Endodermal cell (in vitro differentiated cells): ENCODE results near the gene IZUMO1. TPM values are rescaled to one million over a fixed set of nuclear protein-coding genes. Genes with fewer than 3 reads are reported as not detected.
A peak's percentile ranks its signal among the peaks of the same experiment; 100 is the strongest.

ENCODE experiments used
- DNase-seq: peaks from one replicate; pipeline ENCODE4 v3.0.0-alpha.2; 2017
- H3K27ac ChIP-seq: 2 replicates; pipeline ENCODE4 v1.5.1; 2013; ENCODE audit warnings: mild to moderate bottlenecking, low read depth, low read length, moderate library complexity
- H3K27me3 ChIP-seq: 2 replicates; pipeline ENCODE4 v1.6.1; 2013; ENCODE audit warnings: mild to moderate bottlenecking, low read length, moderate library complexity; ENCODE audit not compliant: insufficient read depth, control insufficient read depth, poor library complexity, severe bottlenecking
- H3K36me3 ChIP-seq: 2 replicates; pipeline ENCODE4 v1.7.0; 2013; ENCODE audit warnings: mild to moderate bottlenecking, low read length, moderate library complexity; ENCODE audit not compliant: control insufficient read depth, insufficient read depth
- H3K4me1 ChIP-seq: one replicate; pipeline ENCODE4 v1.7.0; 2013; ENCODE audit warnings: low read length; ENCODE audit not compliant: control insufficient read depth, insufficient read depth
- H3K4me3 ChIP-seq: 2 replicates; pipeline ENCODE4 v1.5.1; 2013; ENCODE audit warnings: mild to moderate bottlenecking, low read length, moderate library complexity
- H3K9ac ChIP-seq: 2 replicates; pipeline ENCODE4 v1.6.1; 2013; ENCODE audit warnings: mild to moderate bottlenecking, low read length, moderate library complexity; ENCODE audit not compliant: poor library complexity, severe bottlenecking; ENCODE audit errors: extremely low read depth
- H3K9me3 ChIP-seq: 2 replicates; pipeline ENCODE4 v1.6.1; 2013; ENCODE audit warnings: mild to moderate bottlenecking, low read length, moderate library complexity; ENCODE audit not compliant: control insufficient read depth
- H3K27ac Mint-ChIP-seq: 2 replicates; pipeline ENCODE4 v1.8.0; 2020; ENCODE audit warnings: mixed read lengths
- H3K27me3 Mint-ChIP-seq: 2 replicates; pipeline ENCODE4 v1.8.0; 2021; ENCODE audit warnings: mild to moderate bottlenecking, mixed read lengths; ENCODE audit not compliant: insufficient read depth
- H3K36me3 Mint-ChIP-seq: 2 replicates; pipeline ENCODE4 v1.8.0; 2020; ENCODE audit warnings: low read depth, mixed read lengths
- H3K4me1 Mint-ChIP-seq: 2 replicates; pipeline ENCODE4 v1.8.0; 2020; ENCODE audit warnings: mixed read lengths
- H3K4me3 Mint-ChIP-seq: 2 replicates; pipeline ENCODE4 v1.8.0; 2020; ENCODE audit warnings: mild to moderate bottlenecking, moderate library complexity, mixed read lengths
- H3K9me3 Mint-ChIP-seq: 2 replicates; pipeline ENCODE4 v1.8.0; 2020; ENCODE audit warnings: mild to moderate bottlenecking, mixed read lengths
- WGBS, 2 experiments: methylation state at CpG; one replicate each; pipeline versions ENCODE4 v1.1.5 to v1.1.7; 2013; ENCODE audit warnings: missing lambda C conversion rate in 2 of 2, mixed read lengths in 1 of 2; ENCODE audit not compliant: insufficient coverage in 1 of 2, insufficient read length in 1 of 2; 5-methylcytosine and 5-hydroxymethylcytosine counted together
- total RNA-seq, 2 donors: library from RNA; stranded (reverse); fragmentation: NEBNext Ultra II Directional in 1 of 2; extraction: Animal tissue kit (Norgen Biotek cat#: 25700) in 1 of 2; gene quantifications; 2 replicates in 1 of 2; 3 replicates in 1 of 2; pipeline ENCODE4 v1.2.1, GENCODE V29; 2021
- TF ChIP-seq, protein P1 (sequence below): fragments of 200-600 bp; sonication (generic); conservative IDR thresholded peaks from 2 replicates; pipeline ENCODE4 v1.5.0; 2021; ENCODE audit warnings: antibody characterized with exemption, mild to moderate bottlenecking

The IZUMO1 gene
- total RNA-seq, 2 donors from 2014 or later: 0.22 to 0.80 TPM

DNA sequence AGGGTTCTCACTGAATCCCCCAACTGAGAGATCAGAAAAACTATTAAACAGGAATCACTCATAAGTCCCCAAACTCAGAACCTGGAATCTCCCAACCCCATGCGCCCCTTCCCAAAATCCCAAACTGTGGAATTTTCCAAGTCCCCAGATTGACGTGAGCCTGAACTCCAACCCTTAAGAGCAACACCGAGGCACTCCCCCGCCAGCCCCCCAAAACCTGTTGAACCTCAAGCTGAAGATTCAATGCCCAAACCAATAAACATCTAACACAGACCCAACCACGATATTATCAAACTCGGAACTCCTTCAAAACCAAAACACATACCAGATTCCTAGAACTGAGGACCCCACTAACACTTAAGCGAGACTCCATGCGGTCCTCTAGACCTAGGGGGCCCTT, 599 bp downstream of the IZUMO1 start:
- H3K9ac ChIP-seq: no peak overlapping the region
- DNase-seq: no peak
- no peaks in the 10 kb centered on the region for H3K27me3 ChIP-seq
- Mint-ChIP-seq H3K27me3 (peaks cover 25% of the 10 kb centered on the region), H3K27ac (peak overlapping the region; percentile 90), H3K36me3 (peaks cover 9% of the 10 kb centered on the region), H3K9me3 (no peaks in the 10 kb centered on the region), H3K4me3 (peak overlapping the region; percentile 62), H3K4me1 (peaks cover 13% of the 10 kb centered on the region)
- TF ChIP-seq, protein P1, sequence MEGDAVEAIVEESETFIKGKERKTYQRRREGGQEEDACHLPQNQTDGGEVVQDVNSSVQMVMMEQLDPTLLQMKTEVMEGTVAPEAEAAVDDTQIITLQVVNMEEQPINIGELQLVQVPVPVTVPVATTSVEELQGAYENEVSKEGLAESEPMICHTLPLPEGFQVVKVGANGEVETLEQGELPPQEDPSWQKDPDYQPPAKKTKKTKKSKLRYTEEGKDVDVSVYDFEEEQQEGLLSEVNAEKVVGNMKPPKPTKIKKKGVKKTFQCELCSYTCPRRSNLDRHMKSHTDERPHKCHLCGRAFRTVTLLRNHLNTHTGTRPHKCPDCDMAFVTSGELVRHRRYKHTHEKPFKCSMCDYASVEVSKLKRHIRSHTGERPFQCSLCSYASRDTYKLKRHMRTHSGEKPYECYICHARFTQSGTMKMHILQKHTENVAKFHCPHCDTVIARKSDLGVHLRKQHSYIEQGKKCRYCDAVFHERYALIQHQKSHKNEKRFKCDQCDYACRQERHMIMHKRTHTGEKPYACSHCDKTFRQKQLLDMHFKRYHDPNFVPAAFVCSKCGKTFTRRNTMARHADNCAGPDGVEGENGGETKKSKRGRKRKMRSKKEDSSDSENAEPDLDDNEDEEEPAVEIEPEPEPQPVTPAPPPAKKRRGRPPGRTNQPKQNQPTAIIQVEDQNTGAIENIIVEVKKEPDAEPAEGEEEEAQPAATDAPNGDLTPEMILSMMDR: no peak
- no peaks in the 10 kb centered on the region for H3K4me1 ChIP-seq
- H3K9me3 ChIP-seq: no peaks in the 10 kb centered on the region
- H3K4me3 ChIP-seq: peak overlapping the region; percentile 89
- H3K36me3 ChIP-seq: peaks cover 10% of the 10 kb centered on the region
- WGBS, 2 experiments: 90 to 93% methylated on average over 5 to 8 of the region's 8 CpGs
- H3K27ac ChIP-seq: no peak overlapping the region

DNA sequence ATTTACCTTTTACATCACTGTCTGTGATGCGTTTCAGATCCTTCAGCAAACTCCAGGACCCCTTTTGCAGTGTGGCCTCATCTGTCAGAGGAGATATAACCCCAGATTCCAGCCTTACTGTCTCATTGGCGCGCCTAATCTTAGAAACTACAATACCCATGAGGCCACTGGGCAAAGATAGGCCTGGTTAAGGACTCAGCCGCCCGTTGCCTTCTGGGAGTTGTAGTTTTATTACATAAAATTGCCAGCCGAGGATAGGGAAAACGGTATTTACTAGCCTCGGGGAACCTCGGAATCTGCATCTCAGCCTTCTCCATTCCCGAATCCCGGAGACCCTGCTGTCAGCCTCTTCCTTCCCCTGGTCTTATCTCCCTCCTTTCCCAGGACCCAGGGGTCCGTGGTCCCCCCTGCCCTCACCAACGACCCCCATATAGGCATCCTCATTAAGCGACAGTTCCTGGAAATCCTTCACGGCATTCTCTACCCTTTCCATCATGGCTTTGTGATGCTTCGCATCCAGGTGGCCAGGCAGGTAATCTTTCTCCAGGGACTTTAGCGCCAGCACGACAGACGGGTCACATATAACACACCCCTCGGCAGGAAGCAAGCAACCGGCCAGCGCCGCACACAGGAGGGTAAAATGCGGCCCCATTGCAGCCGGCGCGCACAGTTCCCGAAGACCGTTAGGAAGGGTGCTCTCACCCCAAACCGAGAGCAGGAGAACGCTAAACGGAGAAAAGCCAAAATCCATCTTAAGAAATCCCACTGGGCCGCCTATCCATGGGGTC, 1.3 kb downstream of the IZUMO1 start:
- H3K4me1 Mint-ChIP-seq: peaks cover 15% of the 10 kb centered on the region
- peak overlapping the region; percentile 44 for H3K4me3 Mint-ChIP-seq
- Histone ChIP-seq H3K9ac (no peak overlapping the region), H3K27me3 (peaks cover 6% of the 10 kb centered on the region), H3K4me1 (no peaks in the 10 kb centered on the region), H3K4me3 (no peak overlapping the region), H3K36me3 (peaks cover 10% of the 10 kb centered on the region), H3K9me3 (no peaks in the 10 kb centered on the region), H3K27ac (no peak overlapping the region)
- peaks cover 6% of the 10 kb centered on the region for H3K36me3 Mint-ChIP-seq
- peak; percentile 82 for DNase-seq
- WGBS, 2 experiments: 71 to 72% methylated on average over 31 to 33 of the region's 33 CpGs
- H3K27ac Mint-ChIP-seq: no peak overlapping the region
- peaks cover 32% of the 10 kb centered on the region for H3K27me3 Mint-ChIP-seq
- TF ChIP-seq, protein P1: no peak
- no peaks in the 10 kb centered on the region for H3K9me3 Mint-ChIP-seq

DNA sequence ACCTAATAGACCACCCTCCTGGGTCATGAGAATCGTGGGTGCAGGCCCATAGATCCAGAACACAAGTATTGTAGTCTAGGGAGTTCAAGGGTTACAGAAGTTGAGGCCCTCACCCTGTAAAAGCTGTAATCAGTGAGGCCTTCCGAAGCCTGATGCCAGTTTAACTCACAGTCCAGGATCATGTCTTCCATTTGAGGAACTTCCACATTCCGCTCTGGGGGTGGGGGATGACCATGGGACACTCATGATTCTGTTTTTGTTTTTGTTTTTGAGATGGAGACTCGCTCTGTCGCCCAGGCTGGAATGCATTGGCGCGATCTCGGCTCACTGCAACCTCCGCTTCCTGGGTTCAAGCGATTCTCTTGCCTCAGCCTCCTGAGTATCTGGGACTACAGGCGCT, 4.6 kb downstream of the IZUMO1 start:
- peaks cover 21% of the 10 kb centered on the region for H3K27me3 ChIP-seq
- no peaks in the 10 kb centered on the region for H3K36me3 Mint-ChIP-seq
- H3K4me3 ChIP-seq: no peak overlapping the region
- H3K9ac ChIP-seq: no peak overlapping the region
- H3K27ac ChIP-seq: no peak overlapping the region
- no peaks in the 10 kb centered on the region for H3K9me3 Mint-ChIP-seq
- WGBS, 2 experiments: 94 to 97% methylated on average over 10 to 11 of the region's 11 CpGs
- peaks cover 15% of the 10 kb centered on the region for H3K4me1 Mint-ChIP-seq
- TF ChIP-seq, protein P1: no peak
- no peaks in the 10 kb centered on the region for H3K36me3 ChIP-seq
- no peak overlapping the region for H3K4me3 Mint-ChIP-seq
- no peak for DNase-seq
- H3K4me1 ChIP-seq: no peaks in the 10 kb centered on the region
- no peaks in the 10 kb centered on the region for H3K9me3 ChIP-seq
- peaks cover 42% of the 10 kb centered on the region for H3K27me3 Mint-ChIP-seq
- no peak overlapping the region for H3K27ac Mint-ChIP-seq
